Measurements from ENCODE around the gene NCR3LG1. TPM values are rescaled to one million over a fixed set of nuclear protein-coding genes. Genes with fewer than 3 reads are reported as not detected.

NCR3LG1 gene
- total RNA-seq, 1 experiment from 2014 or later, result 1.4 TPM

DNA sequence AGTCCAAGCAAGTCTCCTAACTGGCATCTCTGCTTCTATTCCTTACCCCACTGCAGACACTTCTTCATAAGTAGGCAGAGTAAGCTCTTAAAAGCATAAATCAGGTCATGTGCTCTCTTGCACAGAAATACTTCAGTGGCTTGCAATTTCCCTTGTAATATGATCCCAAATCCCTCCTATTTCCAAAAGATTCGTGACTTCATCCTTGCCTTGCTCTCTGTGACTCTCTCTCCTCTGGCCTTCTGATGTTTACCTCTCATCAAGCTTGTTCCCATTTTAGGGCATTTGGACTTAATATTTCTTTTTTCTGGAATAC lies 37.4 kb upstream of the NCR3LG1 start:
- no peaks in the 10 kb centered on the region for H3K79me2 ChIP-seq (ENCODE audit: insufficient read depth, low read length)
- H4K91ac ChIP-seq (ENCODE audit: insufficient read length, low read depth, low read length), result no peak overlapping the region
- H2AK5ac ChIP-seq (ENCODE audit: insufficient read length, low read length), result no peak overlapping the region
- no peak overlapping the region for H3K4ac ChIP-seq (ENCODE audit: low read depth, low read length)
- H4K20me1 ChIP-seq (ENCODE audit: control insufficient read depth, insufficient read depth, insufficient read length), result no peaks in the 10 kb centered on the region
- no peak overlapping the region for H3K4me2 ChIP-seq (ENCODE audit: insufficient read depth, insufficient read length, low read length)
- no CpG with 5 or more reads among the region's 1 CpG for WGBS (ENCODE audit: extremely low coverage, insufficient read length, low lambda C conversion rate)
- no peak overlapping the region for H3K27ac ChIP-seq (ENCODE audit: insufficient read length, low read depth, low read length)
- Mint-ChIP-seq H3K27me3 (ENCODE audit: low read depth) (no peaks in the 10 kb centered on the region), H3K36me3 (ENCODE audit: insufficient read depth in 1 of 3, low read depth in 3 of 3) (no peaks in the 10 kb centered on the region), H3K9me3 (no peaks in the 10 kb centered on the region), H3K4me1 (no peaks in the 10 kb centered on the region), H3K4me3 (no peak overlapping the region), H3K27ac (no peak overlapping the region)
- no peak overlapping the region for H3K18ac ChIP-seq (ENCODE audit: insufficient read length, low read depth, low read length)
- no peaks in the 10 kb centered on the region for H3K23me2 ChIP-seq (ENCODE audit: insufficient read length, low read depth, low read length, poor library complexity, severe bottlenecking)
- H2BK20ac ChIP-seq (ENCODE audit: low read depth, low read length, poor library complexity, severe bottlenecking), result no peak overlapping the region
- H3K9me3 ChIP-seq (ENCODE audit: control insufficient read depth, low read depth, low read length), result no peaks in the 10 kb centered on the region
- H2BK12ac ChIP-seq (ENCODE audit: insufficient read length, low read depth, low read length), result no peak overlapping the region
- H3K14ac ChIP-seq (ENCODE audit: insufficient read depth, low read length), result no peak overlapping the region
- H3K56ac ChIP-seq (ENCODE audit: insufficient read length, low read depth, low read length), result no peak overlapping the region
- H4K5ac ChIP-seq (ENCODE audit: insufficient read length, low read depth, low read length), result no peak overlapping the region
- H2BK120ac ChIP-seq (ENCODE audit: low read depth, low read length, poor library complexity, severe bottlenecking), result no peak overlapping the region
- no peak overlapping the region for H2BK15ac ChIP-seq (ENCODE audit: low read depth, low read length)
- H4K8ac ChIP-seq (replicated peaks; ENCODE audit: insufficient read length, low read depth, low read length), result no peak overlapping the region
- no peak for TF ChIP-seq CTCF (conservative IDR thresholded peaks at IDR 0.05)
- H3K4me1 ChIP-seq (ENCODE audit: insufficient read depth, low read length), result no peaks in the 10 kb centered on the region
- H2AFZ ChIP-seq (ENCODE audit: low read length), result no peak overlapping the region
- H2BK5ac ChIP-seq (ENCODE audit: insufficient read length, low read length), result no peak overlapping the region
- H3K23ac ChIP-seq (ENCODE audit: insufficient read length, low read depth, low read length), result no peak overlapping the region
- no peak for DNase-seq
- no peaks in the 10 kb centered on the region for H3K27me3 ChIP-seq (ENCODE audit: insufficient read depth, low read length)
- no peak overlapping the region for H3K9ac ChIP-seq (ENCODE audit: extremely low read depth, insufficient read length, low read length)
- H3T11ph ChIP-seq (ENCODE audit: low read length), result no peak overlapping the region
- no peaks in the 10 kb centered on the region for H3K79me1 ChIP-seq (ENCODE audit: insufficient read depth, low read depth, low read length, poor library complexity, severe bottlenecking)
